ENCODE data around the gene KCNJ6.

- TF ChIP-seq TAF1 (IDR thresholded peaks at IDR 0.05; ENCODE audit: low read depth, low read length), result no peak
- no peak for TF ChIP-seq POLR2AphosphoS5 (IDR thresholded peaks at IDR 0.05; ENCODE audit: low read depth, low read length)
- TF ChIP-seq POLR2A (IDR thresholded peaks at IDR 0.05; ENCODE audit: low read depth, low read length), result no peak
Observed at GRCh38 chr21:37770461-37770860, 145.8 kb downstream of the KCNJ6 start.

Measured in GM12891 (cell line).